ENCODE results near the gene BSND. TPM values are rescaled to one million over a fixed set of nuclear protein-coding genes. Genes with fewer than 3 reads are reported as not detected.

Gene BSND
- total RNA-seq, 1 experiment from 2014 or later: not detected

DNA sequence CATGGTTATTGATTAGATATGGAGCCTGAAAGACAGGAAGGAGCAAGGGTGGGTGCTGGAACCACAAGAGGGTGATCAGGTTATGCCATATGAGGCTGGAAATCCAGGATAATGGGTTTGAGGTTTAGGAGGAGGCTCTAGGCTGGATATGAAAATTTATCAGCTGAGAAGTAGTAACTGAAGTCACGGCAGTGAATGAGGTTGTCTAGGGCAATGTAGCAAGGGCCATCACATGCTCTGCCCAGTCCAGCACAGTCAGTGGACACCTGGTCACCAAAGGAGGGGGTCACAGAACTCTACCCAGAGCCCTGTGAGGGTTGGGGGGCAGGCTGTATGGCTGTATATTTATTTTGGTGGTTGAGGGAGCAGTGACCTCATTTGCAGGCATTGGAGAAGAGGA lies 28.9 kb upstream of the BSND start:
- DNase-seq: no peak
- Histone ChIP-seq H3K36me3 (ENCODE audit: control insufficient read depth, insufficient read depth, low read length) (no peaks in the 10 kb centered on the region), H3K9me3 (no peaks in the 10 kb centered on the region), H3K4me1 (no peaks in the 10 kb centered on the region), H3K4me3 (ENCODE audit: low read depth, low read length) (no peak overlapping the region), H3K27me3 (replicated peaks; ENCODE audit: control insufficient read depth, insufficient read depth, low read length) (no peaks in the 10 kb centered on the region)
- Mint-ChIP-seq H3K27ac (ENCODE audit: unreplicated experiment) (no peak overlapping the region), H3K4me1 (ENCODE audit: low read depth, unreplicated experiment) (no peaks in the 10 kb centered on the region), H3K27me3 (ENCODE audit: insufficient read depth, unreplicated experiment) (no peaks in the 10 kb centered on the region), H3K4me3 (ENCODE audit: unreplicated experiment) (no peak overlapping the region), H3K36me3 (ENCODE audit: insufficient read depth, unreplicated experiment) (no peaks in the 10 kb centered on the region), H3K9me3 (ENCODE audit: unreplicated experiment) (no peaks in the 10 kb centered on the region)
- POLR2A ChIA-PET: no interaction called here
- no TSS peak for BruUV-seq (replicated peaks)
- intact Hi-C loops (cut with micrococcal nuclease; ENCODE audit: unreplicated experiment): no loop called here
- CTCF ChIA-PET: no interaction called here
- TF ChIP-seq, protein P1, sequence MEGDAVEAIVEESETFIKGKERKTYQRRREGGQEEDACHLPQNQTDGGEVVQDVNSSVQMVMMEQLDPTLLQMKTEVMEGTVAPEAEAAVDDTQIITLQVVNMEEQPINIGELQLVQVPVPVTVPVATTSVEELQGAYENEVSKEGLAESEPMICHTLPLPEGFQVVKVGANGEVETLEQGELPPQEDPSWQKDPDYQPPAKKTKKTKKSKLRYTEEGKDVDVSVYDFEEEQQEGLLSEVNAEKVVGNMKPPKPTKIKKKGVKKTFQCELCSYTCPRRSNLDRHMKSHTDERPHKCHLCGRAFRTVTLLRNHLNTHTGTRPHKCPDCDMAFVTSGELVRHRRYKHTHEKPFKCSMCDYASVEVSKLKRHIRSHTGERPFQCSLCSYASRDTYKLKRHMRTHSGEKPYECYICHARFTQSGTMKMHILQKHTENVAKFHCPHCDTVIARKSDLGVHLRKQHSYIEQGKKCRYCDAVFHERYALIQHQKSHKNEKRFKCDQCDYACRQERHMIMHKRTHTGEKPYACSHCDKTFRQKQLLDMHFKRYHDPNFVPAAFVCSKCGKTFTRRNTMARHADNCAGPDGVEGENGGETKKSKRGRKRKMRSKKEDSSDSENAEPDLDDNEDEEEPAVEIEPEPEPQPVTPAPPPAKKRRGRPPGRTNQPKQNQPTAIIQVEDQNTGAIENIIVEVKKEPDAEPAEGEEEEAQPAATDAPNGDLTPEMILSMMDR (IDR thresholded peaks at IDR 0.05; ENCODE audit: insufficient read depth in 1 of 2, low read depth in 1 of 2, low read length in 1 of 2, severe bottlenecking in 1 of 2, unreplicated experiment in 1 of 2): no peak

DNA sequence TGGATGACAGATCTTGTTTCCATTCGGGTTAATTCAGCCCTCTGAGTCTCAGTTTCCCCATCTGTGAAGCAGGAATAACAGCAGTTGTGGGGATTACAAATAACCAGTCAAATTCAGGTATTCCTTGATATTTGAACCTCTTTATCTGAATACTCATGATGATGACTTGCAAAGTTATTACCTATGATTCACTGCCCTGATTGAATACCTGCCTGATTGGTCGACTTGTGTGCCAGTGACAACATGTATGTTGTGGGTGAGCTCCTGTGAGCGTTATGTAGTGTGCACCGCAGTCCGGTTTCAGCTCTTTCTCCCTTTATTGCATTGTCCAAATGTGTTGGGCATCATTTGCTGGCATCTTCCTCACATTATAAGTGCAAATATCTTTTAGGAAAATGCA lies 27.8 kb upstream of the BSND start:
- H3K27me3 ChIP-seq (replicated peaks; ENCODE audit: control insufficient read depth, insufficient read depth, low read length): no peaks in the 10 kb centered on the region
- H3K4me1 ChIP-seq: no peaks in the 10 kb centered on the region
- no peak overlapping the region for H3K4me3 ChIP-seq (ENCODE audit: low read depth, low read length)
- intact Hi-C loops (cut with micrococcal nuclease; ENCODE audit: unreplicated experiment): no loop called here
- TF ChIP-seq, protein P1 (IDR thresholded peaks at IDR 0.05; ENCODE audit: insufficient read depth in 1 of 2, low read depth in 1 of 2, low read length in 1 of 2, severe bottlenecking in 1 of 2, unreplicated experiment in 1 of 2): no peak
- ChIA-PET CTCF (no interaction called here), POLR2A (no interaction called here)
- Mint-ChIP-seq H3K27ac (ENCODE audit: unreplicated experiment) (no peak overlapping the region), H3K4me1 (ENCODE audit: low read depth, unreplicated experiment) (no peaks in the 10 kb centered on the region), H3K4me3 (ENCODE audit: unreplicated experiment) (no peak overlapping the region), H3K9me3 (ENCODE audit: unreplicated experiment) (no peaks in the 10 kb centered on the region), H3K36me3 (ENCODE audit: insufficient read depth, unreplicated experiment) (no peaks in the 10 kb centered on the region), H3K27me3 (ENCODE audit: insufficient read depth, unreplicated experiment) (no peaks in the 10 kb centered on the region)
- no TSS peak for BruUV-seq (replicated peaks)
- DNase-seq: no peak
- H3K9me3 ChIP-seq: no peaks in the 10 kb centered on the region
- H3K36me3 ChIP-seq (ENCODE audit: control insufficient read depth, insufficient read depth, low read length): no peaks in the 10 kb centered on the region

DNA sequence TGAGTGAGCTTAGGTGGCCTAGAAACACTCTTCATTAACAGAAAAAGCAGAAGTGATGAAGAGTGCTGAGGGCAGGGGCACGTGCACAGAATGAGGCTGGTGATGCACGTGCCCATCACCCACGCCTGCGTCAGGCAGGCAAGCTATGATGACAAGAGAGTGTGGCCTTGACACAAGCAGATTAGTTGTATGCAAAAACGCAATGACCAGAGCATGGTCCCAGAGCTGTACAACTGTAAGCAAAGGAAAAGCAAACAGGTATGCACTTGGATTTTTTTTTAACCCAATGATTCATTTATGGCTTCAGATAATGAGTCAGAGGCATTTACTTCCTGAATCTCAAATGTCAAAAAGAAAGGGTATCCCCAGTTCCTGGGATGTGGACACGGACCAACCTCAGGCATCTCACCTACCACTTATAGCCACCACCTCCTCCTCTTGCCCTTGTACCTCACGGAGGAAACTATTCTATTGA lies 27.4 kb upstream of the BSND start:
- no peaks in the 10 kb centered on the region for H3K36me3 Mint-ChIP-seq (ENCODE audit: insufficient read depth, unreplicated experiment)
- intact Hi-C loops (cut with micrococcal nuclease; ENCODE audit: unreplicated experiment): no loop called here
- Histone ChIP-seq H3K9me3 (no peaks in the 10 kb centered on the region), H3K27me3 (replicated peaks; ENCODE audit: control insufficient read depth, insufficient read depth, low read length) (no peaks in the 10 kb centered on the region), H3K4me1 (no peaks in the 10 kb centered on the region), H3K4me3 (ENCODE audit: low read depth, low read length) (no peak overlapping the region), H3K36me3 (ENCODE audit: control insufficient read depth, insufficient read depth, low read length) (no peaks in the 10 kb centered on the region)
- no TSS peak for BruUV-seq (replicated peaks)
- no peak overlapping the region for H3K4me3 Mint-ChIP-seq (ENCODE audit: unreplicated experiment)
- TF ChIP-seq, protein P1 (IDR thresholded peaks at IDR 0.05; ENCODE audit: insufficient read depth in 1 of 2, low read depth in 1 of 2, low read length in 1 of 2, severe bottlenecking in 1 of 2, unreplicated experiment in 1 of 2): no peak
- CTCF ChIA-PET: no interaction called here
- POLR2A ChIA-PET: no interaction called here
- H3K27me3 Mint-ChIP-seq (ENCODE audit: insufficient read depth, unreplicated experiment): no peaks in the 10 kb centered on the region
- no peak overlapping the region for H3K27ac Mint-ChIP-seq (ENCODE audit: unreplicated experiment)
- H3K9me3 Mint-ChIP-seq (ENCODE audit: unreplicated experiment): no peaks in the 10 kb centered on the region
- no peaks in the 10 kb centered on the region for H3K4me1 Mint-ChIP-seq (ENCODE audit: low read depth, unreplicated experiment)
- DNase-seq: no peak

Data from Caco-2 (cell line).